Hematopoietic multipotent progenitor cell treated with erythropoietin and hydrocortisone succinate and interleukin-3 and kit ligand, for 4 days (in vitro differentiated cells): ENCODE measurements around the gene MDK.
"Not testable (repeated sequence)": the region's sequence is repeated elsewhere in the genome, so short reads cannot be mapped to it uniquely, and the experiment has no call there.

Experiments
- DNase-seq: peaks from one replicate; pipeline ENCODE4 v3.0.0-alpha.2; 2015

MDK gene

GRCh38 chr11:46369458-46370152 lies 11.9 kb upstream of the MDK start:
- peak; percentile 87 for DNase-seq

GRCh38 chr11:46370253-46370652 lies 11.2 kb upstream of the MDK start:
- DNase-seq = no peak

GRCh38 chr11:46371262-46371661 lies 10.2 kb upstream of the MDK start:
- DNase-seq = not testable (repeated sequence)

GRCh38 chr11:46372086-46372485 lies 9.4 kb upstream of the MDK start:
- no peak for DNase-seq

DNA sequence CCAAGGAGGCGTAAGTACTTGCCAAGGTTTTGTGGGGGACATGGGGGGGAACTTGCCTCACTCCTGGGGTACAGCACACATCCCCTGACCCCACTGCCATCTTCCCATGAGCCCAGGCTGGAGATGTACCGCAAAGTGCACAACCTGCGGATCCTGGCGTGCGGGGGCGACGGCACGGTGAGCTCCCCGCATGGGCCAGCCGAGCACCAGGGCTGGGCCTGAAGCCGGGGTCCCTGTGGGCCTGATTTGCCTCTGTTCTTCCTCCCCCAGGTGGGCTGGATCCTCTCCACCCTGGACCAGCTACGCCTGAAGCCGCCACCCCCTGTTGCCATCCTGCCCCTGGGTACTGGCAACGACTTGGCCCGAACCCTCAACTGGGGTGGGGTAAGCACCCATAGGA lies 9.0 kb upstream of the MDK start:
- not testable (repeated sequence) for DNase-seq

GRCh38 chr11:46373787-46374740 lies 7.4 kb upstream of the MDK start:
- DNase-seq = no peak

DNA sequence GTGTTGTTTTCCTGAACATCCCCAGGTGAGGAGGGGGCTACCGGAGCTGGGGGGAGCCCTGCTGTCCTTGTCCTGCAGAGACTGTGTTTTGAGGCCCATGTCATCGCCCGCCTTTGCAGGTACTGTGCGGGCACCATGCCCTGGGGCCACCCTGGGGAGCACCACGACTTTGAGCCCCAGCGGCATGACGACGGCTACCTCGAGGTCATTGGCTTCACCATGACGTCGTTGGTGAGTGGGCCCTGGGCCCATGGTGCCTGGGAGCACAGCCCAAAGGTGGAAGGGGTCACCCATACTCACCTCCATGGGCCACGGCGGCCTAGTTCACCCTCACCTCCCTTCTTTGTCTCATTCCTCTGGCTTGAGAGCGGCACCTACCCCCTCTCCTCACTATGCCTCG lies 6.7 kb upstream of the MDK start:
- DNase-seq = no peak

DNA sequence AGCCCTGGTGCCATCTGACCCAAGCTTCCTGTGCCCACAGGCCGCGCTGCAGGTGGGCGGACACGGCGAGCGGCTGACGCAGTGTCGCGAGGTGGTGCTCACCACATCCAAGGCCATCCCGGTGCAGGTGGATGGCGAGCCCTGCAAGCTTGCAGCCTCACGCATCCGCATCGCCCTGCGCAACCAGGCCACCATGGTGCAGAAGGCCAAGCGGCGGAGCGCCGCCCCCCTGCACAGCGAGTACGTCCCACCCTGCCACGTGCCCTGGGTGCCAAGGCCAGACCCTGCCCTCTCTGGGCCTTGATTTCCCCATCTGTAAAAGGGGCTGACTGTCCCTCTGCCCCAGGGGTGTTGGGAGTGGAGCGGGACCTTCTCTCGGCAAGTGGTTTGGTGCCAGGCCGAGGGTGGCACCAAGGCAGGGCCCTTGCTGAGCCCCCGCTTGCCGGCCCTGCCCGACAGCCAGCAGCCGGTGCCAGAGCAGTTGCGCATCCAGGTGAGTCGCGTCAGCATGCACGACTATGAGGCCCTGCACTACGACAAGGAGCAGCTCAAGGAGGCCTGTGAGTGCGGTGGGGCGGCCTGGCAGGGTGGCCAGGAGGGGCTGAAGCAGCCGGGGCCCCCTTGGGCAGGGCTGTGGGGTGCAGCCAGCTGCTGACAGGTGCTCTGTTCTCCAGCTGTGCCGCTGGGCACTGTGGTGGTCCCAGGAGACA lies 5.9 kb upstream of the MDK start:
- no peak for DNase-seq

- no peak for DNase-seq
Measured at GRCh38 chr11:46376258-46377050, 5.0 kb upstream of the MDK start.

GRCh38 chr11:46377290-46377689 lies 4.2 kb upstream of the MDK start:
- no peak for DNase-seq

DNA sequence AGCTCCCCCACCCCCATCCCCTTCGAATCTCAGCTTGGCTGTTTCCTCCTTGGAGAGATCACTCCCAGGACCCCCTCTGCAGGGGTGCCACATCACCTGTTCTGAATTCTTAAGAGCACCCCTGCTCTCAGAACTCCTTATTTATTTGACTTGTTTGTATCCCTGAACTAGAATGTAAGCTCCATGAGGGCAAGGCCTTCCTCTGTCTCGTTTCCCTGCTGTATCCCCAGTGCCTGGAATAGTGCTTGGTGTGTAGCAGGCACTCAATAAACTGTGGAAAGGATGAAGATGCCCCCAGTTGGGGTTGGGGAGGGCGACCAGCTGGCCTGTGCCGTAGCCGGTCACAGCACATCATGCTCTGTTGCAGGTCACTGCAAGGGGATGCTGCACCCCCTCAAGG lies 3.6 kb upstream of the MDK start:
- no peak for DNase-seq

DNA sequence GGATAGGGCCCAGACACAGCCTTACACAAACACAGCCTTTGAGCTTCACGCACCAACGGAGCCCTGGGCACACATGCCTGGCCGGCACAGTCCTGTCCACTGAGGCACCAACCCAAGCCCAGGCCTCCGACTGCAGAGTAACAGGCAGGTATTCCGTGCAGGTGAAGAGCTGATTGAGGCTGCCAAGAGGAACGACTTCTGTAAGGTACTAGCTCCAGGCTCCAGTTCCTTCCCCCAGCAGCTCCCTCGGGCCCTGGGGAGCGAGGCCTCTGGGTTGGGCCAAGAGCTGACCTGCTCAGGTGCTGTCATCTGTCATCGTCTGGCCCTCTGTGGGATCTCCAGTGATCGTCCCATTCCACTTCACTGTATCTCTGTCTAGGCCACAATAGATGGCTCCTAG lies 3.2 kb upstream of the MDK start:
- DNase-seq = no peak

- DNase-seq = peak; percentile 15
Measured at GRCh38 chr11:46378811-46379481, 2.5 kb upstream of the MDK start.

DNA sequence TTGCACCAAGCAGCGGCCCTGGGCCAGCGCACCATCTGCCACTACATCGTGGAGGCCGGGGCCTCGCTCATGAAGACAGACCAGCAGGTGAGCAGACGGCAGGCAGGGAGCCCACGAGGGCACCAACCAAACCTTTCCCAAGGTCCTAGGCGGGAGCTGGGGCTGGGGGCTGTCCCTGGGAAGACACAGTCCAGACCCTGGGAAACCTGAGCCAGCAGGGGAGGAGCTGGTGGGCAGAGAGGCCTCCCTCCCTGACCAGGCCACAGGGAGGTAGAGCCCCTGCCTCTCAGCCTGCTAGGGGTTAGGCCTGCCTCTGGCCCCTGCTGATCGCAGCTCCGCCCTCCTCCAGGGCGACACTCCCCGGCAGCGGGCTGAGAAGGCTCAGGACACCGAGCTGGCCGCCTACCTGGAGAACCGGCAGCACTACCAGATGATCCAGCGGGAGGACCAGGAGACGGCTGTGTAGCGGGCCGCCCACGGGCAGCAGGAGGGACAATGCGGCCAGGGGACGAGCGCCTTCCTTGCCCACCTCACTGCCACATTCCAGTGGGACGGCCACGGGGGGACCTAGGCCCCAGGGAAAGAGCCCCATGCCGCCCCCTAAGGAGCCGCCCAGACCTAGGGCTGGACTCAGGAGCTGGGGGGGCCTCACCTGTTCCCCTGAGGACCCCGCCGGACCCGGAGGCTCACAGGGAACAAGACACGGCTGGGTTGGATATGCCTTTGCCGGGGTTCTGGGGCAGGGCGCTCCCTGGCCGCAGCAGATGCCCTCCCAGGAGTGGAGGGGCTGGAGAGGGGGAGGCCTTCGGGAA lies 1.8 kb upstream of the MDK start:
- DNase-seq = peak; percentile 24

DNA sequence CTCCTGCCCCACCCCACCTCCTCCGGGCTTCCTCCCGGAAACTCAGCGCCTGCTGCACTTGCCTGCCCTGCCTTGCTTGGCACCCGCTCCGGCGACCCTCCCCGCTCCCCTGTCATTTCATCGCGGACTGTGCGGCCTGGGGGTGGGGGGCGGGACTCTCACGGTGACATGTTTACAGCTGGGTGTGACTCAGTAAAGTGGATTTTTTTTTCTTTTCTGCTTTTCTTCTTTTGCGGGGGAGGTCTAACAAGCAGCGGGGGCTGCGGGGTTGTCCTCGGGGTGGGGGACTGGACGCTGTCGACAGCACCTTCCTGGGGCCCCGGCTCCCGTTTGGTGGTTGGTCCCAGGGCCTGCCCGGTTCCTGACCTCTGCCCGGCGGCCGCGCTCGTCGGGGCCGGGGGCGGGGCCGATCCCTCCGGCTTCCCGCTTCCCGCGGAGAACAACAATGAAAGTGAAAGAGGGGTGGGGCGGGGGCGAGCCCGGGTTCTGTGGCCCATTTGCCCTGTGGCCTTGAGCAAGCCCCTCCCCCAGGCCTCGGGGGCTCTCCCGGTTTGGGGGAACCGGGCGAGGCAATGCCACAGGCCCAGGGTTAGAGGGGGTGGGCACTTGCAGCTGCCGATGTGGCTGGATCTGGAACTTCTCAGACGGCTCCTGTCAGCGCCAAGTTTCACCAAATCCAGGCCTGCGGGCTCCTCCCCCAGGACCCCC lies 975 bp upstream of the MDK start:
- peak; percentile 59 for DNase-seq

DNA sequence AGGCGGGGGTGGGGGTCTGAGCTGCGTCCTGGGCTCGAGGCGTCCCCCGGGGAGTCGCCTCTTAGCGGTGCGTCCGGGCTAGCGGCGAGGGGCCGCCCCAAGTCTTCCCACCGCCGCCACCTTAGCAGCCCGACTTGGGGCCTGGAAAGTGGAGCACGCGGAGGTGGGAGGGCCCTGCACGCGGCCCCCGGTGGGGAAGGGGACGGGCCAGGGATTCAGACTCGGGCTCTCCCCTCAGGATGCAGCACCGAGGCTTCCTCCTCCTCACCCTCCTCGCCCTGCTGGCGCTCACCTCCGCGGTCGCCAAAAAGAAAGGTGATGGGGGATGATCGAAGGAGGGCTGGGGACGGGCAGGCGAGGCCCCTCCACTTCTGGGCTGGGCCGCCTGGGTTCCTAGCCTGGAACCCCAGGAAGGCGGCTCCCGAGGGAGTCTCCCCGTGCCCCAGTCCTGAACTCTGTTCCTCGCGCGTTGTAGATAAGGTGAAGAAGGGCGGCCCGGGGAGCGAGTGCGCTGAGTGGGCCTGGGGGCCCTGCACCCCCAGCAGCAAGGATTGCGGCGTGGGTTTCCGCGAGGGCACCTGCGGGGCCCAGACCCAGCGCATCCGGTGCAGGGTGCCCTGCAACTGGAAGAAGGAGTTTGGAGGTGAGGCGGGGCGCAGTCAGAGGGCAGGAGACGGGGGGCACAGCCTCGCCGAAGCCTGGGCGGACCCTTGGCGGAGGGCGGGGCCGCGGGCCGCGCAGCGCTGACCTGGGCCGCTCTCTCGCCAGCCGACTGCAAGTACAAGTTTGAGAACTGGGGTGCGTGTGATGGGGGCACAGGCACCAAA lies 563 bp downstream of the MDK start:
- peak; percentile 31 for DNase-seq

GRCh38 chr11:46382646-46383403 lies 1.4 kb downstream of the MDK start:
- peak; percentile 32 for DNase-seq

GRCh38 chr11:46383404-46383758 lies 1.9 kb downstream of the MDK start:
- DNase-seq = no peak
